ENCODE measurements around the gene PRICKLE4.

GRCh38 chr6:41836660-41837052, 56.1 kb downstream of the PRICKLE4 start:
- TF ChIP-seq EMX1 (CRISPR knock-in tag; IDR thresholded peaks at IDR 0.05) (no peak), ETV6 (CRISPR knock-in tag; IDR thresholded peaks at IDR 0.05) (no peak), JUN (CRISPR knock-in tag; IDR thresholded peaks at IDR 0.05) (no peak), CTCF (IDR thresholded peaks at IDR 0.05) (no peak), ZBTB21 (CRISPR knock-in tag; IDR thresholded peaks at IDR 0.05; ENCODE audit: borderline replicate concordance) (no peak), ATF2 (CRISPR knock-in tag; IDR thresholded peaks at IDR 0.05; ENCODE audit: borderline replicate concordance, low read depth) (no peak), PREB (CRISPR knock-in tag; IDR thresholded peaks at IDR 0.05; ENCODE audit: borderline replicate concordance) (no peak), IRF2 (CRISPR knock-in tag; IDR thresholded peaks at IDR 0.05; ENCODE audit: borderline replicate concordance, low read depth) (no peak), TEAD4 (CRISPR knock-in tag; IDR thresholded peaks at IDR 0.05) (no peak), OVOL2 (CRISPR knock-in tag; IDR thresholded peaks at IDR 0.05; ENCODE audit: borderline replicate concordance) (no peak)
